EH (cell line): ENCODE measurements around the gene VPS13D.
"Not testable (repeated sequence)": the region's sequence is repeated elsewhere in the genome, so short reads cannot be mapped to it uniquely, and the experiment has no call there.

Experiments
- DNase-seq: peaks from one replicate; pipeline ENCODE4 v3.0.0-alpha.2; 2015; ENCODE audit warnings: low read depth

The VPS13D gene

GRCh38 chr1:12294076-12294475 lies 64.2 kb downstream of the VPS13D start:
- peak; percentile 34 for DNase-seq

- DNase-seq: no peak
These were observed 66.2 kb downstream of the VPS13D start for GRCh38 chr1:12296016-12296415.

GRCh38 chr1:12296623-12297022 lies 66.8 kb downstream of the VPS13D start:
- DNase-seq: peak; percentile 74

- no peak for DNase-seq
These were observed 70.9 kb downstream of the VPS13D start for GRCh38 chr1:12300706-12301105.

- DNase-seq: no peak
These were observed 71.8 kb downstream of the VPS13D start for GRCh38 chr1:12301518-12302237.

GRCh38 chr1:12302798-12303447 lies 73.1 kb downstream of the VPS13D start:
- peak; percentile 35 for DNase-seq

- DNase-seq: peak; percentile 12
These were observed 75.5 kb downstream of the VPS13D start for GRCh38 chr1:12305377-12305776.

GRCh38 chr1:12309783-12310742 lies 80.2 kb downstream of the VPS13D start:
- no peak for DNase-seq

GRCh38 chr1:12314333-12314903 lies 84.6 kb downstream of the VPS13D start:
- DNase-seq: peak; percentile 46

GRCh38 chr1:12315146-12315545 lies 85.3 kb downstream of the VPS13D start:
- no peak for DNase-seq

- DNase-seq: peak; percentile 53
These were observed 86.5 kb downstream of the VPS13D start for GRCh38 chr1:12316331-12316730.

- no peak for DNase-seq
These were observed 90.7 kb downstream of the VPS13D start for GRCh38 chr1:12320486-12320885.

- no peak for DNase-seq
These were observed 94.6 kb downstream of the VPS13D start for GRCh38 chr1:12324423-12324822.

- DNase-seq: not testable (repeated sequence)
These were observed 95.1 kb downstream of the VPS13D start for GRCh38 chr1:12324973-12325372.

GRCh38 chr1:12326986-12327385 lies 97.2 kb downstream of the VPS13D start:
- DNase-seq: no peak

- DNase-seq: no peak
These were observed 97.7 kb downstream of the VPS13D start for GRCh38 chr1:12327566-12327965.

GRCh38 chr1:12333036-12333785 lies 103.4 kb downstream of the VPS13D start:
- DNase-seq: peak; percentile 19

- DNase-seq: no peak
These were observed 106.0 kb downstream of the VPS13D start for GRCh38 chr1:12335815-12336214.

- DNase-seq: no peak
These were observed 106.6 kb downstream of the VPS13D start for GRCh38 chr1:12336413-12336812.

- DNase-seq: no peak
These were observed 108.2 kb downstream of the VPS13D start for GRCh38 chr1:12338017-12338416.

GRCh38 chr1:12338823-12339222 lies 109.0 kb downstream of the VPS13D start:
- peak; percentile 19 for DNase-seq
